Colonic mucosa (tissue), 4 donors: ENCODE measurements around the gene AMELY. TPM values are rescaled to one million over a fixed set of nuclear protein-coding genes. Genes with fewer than 3 reads are reported as not detected.
"Not testable (repeated sequence)": the region's sequence is repeated elsewhere in the genome, so short reads cannot be mapped to it uniquely, and the experiment has no call there.

Source experiments
- DNase-seq: peaks from one replicate; pipeline ENCODE4 v3.0.0-alpha.2; 2020
- H3K27ac ChIP-seq: fragments of 200-600 bp; one replicate; pipeline ENCODE4 v1.8.0; 2021
- H3K27me3 ChIP-seq: fragments of 200-600 bp; one replicate; pipeline ENCODE4 v1.8.0; 2021
- H3K36me3 ChIP-seq: fragments of 200-600 bp; one replicate; pipeline ENCODE4 v1.8.0; 2021
- H3K4me1 ChIP-seq: fragments of 200-600 bp; one replicate; pipeline ENCODE4 v1.8.0; 2021; ENCODE audit warnings: mild to moderate bottlenecking
- H3K4me3 ChIP-seq: fragments of 200-600 bp; one replicate; pipeline ENCODE4 v1.8.0; 2021
- H3K9ac ChIP-seq, 2 donors: one replicate each; pipeline ENCODE4 v1.7.0; 2013; ENCODE audit warnings: control low read depth in 2 of 2, low read depth in 2 of 2, low read length in 2 of 2
- H3K9me3 ChIP-seq: fragments of 200-600 bp; one replicate; pipeline ENCODE4 v1.8.0; 2021
- intact Hi-C: fragments of 100-400 bp; cut with DNase I; formaldehyde crosslinking; loops from one replicate; pipeline ENCODE4 v1.14.1; 2022
- total RNA-seq, 2 donors: library from RNA; stranded (reverse); fragmentation: NEBNext Ultra II Directional in 1 of 2; extraction: Animal tissue kit (Norgen Biotek cat#: 25700) in 1 of 2; gene quantifications; one replicate each; pipeline ENCODE4 v1.2.1, GENCODE V29; 2021
- TF ChIP-seq, protein P1 (sequence below): fragments of 200-600 bp; IDR thresholded peaks from one replicate; pipeline ENCODE4 v1.8.0; 2022; ENCODE audit warnings: antibody characterized with exemption, mild to moderate bottlenecking
- donor health status: healthy.
- donor health status: DM: no; HTN: no; CAD: no.
- donor health status: DM: no; HTN: no; CAD: no.

The AMELY gene
- total RNA-seq, 2 donors from 2014 or later: not detected

DNA sequence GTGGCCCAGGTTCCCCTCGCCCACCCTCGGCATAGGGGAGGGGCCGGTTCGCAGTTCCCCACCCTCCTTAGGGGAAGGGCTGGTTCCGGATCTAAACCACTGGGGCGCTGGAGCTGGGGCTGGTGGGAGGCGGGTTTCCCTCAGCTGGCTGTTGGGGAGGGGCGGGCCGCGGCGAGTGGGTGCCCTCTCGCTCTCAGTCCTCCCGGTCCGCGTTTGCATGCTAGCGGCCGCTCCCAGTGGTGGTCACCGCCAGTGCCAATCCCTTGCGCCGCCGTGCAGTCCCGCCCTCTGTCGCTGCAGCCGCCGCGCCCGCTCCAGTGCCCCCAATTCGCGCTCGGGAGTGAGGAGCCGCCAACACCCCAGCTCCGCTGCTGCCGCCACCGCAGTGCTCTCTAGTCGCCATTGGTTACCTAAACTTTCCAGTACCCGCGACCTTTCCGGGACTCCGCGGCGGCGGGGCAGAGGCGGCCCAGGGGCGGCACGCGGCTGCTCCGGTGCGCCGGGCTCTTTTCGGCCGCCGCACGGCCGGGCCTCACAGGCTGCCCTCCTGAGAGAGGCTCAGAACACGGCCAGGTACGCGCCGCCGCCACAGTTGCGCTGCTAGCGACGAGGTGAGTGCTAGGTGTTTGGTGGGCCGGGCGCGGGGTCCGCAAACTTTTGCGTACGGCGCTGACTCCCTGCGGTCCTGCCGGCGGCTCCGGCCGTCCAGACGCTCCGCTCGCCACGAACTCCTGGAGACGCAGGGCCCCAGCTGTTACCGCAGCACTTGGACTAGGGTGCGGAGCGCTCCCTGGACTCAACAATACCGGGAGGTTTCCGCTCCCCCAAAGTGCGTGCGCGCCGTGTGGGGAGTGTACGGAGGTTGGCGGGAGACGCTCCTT, 940 bp downstream of the AMELY start, which contains the start of gene TBL1Y:
Gene TBL1Y (plus strand): TSS at position 326 of the 881 bp plus-strand sequence. CDS start 114,388 bp downstream, outside the sequence.
- Histone ChIP-seq H3K27me3 (no peaks in the 10 kb centered on the region), H3K9ac (no peak within 1 kb of the TSS), H3K4me3 (no peak within 1 kb of the TSS), H3K4me1 (no peaks in the 10 kb centered on the region), H3K9me3 (no peaks in the 10 kb centered on the region), H3K27ac (no peak within 1 kb of the TSS), H3K36me3 (no peaks in the 10 kb centered on the region)
- TF ChIP-seq, protein P1, sequence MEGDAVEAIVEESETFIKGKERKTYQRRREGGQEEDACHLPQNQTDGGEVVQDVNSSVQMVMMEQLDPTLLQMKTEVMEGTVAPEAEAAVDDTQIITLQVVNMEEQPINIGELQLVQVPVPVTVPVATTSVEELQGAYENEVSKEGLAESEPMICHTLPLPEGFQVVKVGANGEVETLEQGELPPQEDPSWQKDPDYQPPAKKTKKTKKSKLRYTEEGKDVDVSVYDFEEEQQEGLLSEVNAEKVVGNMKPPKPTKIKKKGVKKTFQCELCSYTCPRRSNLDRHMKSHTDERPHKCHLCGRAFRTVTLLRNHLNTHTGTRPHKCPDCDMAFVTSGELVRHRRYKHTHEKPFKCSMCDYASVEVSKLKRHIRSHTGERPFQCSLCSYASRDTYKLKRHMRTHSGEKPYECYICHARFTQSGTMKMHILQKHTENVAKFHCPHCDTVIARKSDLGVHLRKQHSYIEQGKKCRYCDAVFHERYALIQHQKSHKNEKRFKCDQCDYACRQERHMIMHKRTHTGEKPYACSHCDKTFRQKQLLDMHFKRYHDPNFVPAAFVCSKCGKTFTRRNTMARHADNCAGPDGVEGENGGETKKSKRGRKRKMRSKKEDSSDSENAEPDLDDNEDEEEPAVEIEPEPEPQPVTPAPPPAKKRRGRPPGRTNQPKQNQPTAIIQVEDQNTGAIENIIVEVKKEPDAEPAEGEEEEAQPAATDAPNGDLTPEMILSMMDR: no peak
- no peak for DNase-seq
- intact Hi-C loops: no loop called here

DNA sequence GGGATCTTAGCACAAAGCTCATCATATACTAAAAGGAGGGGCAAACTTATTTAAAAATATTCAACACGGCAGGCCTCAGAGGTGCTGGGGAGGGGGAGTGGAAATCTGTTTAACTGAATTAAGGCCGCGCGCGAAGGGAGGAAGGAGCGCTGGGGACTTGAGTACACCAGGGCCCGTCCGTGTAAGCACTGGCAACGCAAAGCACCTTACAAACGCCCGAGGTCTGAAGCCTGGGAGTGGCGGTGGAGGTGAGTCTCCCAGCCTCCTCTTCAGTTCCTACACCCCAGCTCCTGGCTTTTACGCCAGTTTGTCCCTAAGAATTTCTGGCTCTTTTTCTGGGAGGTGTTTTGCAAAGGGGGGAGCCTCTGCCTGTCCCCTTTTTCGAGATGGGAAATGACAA, 1.7 kb downstream of the AMELY start:
- intact Hi-C loops: no loop called here
- H3K27ac ChIP-seq: no peak overlapping the region
- no peak for DNase-seq

DNA sequence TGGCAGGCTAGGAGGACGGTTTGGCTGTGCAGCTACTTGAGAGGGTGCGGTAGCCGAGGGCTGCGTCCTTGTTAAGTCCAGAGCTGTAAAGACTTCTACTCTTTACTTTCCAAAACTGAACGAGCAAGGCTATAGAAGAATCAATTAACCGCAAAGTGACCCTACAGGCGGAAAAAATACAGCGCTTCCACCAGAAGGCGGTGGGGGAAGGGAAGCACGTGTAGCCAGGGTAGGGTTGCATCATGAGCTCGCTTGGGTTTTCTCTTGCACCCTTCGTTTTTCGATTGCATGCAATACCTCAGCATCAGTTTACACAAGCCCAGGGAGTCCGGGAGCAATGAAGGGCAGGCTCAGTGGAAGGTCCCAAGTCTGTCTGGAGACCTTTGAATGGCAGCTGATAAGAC, 2.4 kb downstream of the AMELY start:
- Histone ChIP-seq H3K36me3 (no peaks in the 10 kb centered on the region), H3K4me3 (no peak overlapping the region), H3K27me3 (no peaks in the 10 kb centered on the region), H3K9ac (no peak overlapping the region), H3K27ac (no peak overlapping the region), H3K4me1 (no peaks in the 10 kb centered on the region), H3K9me3 (no peaks in the 10 kb centered on the region)
- TF ChIP-seq, protein P1: no peak
- no peak for DNase-seq
- intact Hi-C loops: no loop called here

More for the DNA sequence above, 1.7 kb downstream of the AMELY start:
- TF ChIP-seq, protein P1: no peak
- Histone ChIP-seq H3K4me1 (no peaks in the 10 kb centered on the region), H3K9me3 (no peaks in the 10 kb centered on the region), H3K36me3 (no peaks in the 10 kb centered on the region), H3K4me3 (no peak overlapping the region), H3K9ac (no peak overlapping the region), H3K27me3 (no peaks in the 10 kb centered on the region)

DNA sequence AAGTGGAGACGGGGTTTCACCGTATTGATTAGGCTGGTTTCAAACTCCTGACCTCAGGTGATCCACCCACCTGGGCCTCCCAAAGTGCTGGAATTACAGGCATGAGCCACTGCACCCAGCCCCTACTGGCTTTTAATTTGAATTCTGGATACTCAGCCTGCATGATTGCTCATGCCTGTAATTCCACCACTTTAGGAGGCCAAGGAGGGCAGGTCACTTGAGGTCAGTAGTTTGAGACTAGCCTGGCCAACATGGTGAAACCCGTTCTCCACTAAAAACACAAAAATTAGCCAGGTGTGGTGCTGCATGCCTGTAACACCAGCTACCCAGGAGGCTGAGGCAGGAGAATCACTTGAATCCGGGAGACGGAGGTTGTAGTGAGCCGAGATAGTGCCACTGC, 3.5 kb downstream of the AMELY start:
- H3K36me3 ChIP-seq, H3K27me3 ChIP-seq, H3K9me3 ChIP-seq, H3K4me1 ChIP-seq, H3K9ac ChIP-seq, H3K27ac ChIP-seq, intact Hi-C loops, H3K4me3 ChIP-seq, DNase-seq: not testable (repeated sequence)

DNA sequence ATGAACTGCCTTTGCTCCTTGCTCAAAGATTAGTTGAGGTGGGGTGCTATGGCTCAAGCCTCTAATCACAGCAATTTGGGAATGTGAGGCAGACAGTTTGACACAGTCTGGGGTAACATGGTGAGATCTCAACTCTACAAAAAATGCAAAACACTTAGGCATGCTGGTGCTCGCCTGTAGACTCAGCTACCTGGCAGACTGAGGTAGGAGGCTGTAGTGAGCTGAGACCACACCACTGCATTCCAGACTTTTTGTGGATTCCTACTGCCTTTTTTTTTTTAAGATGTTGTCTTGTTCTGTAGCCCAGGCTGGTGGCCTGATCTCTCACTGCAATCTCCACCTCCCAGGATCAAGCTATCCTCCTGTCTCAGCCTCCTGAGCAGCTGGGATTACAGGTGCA, 4.0 kb downstream of the AMELY start:
- no peaks in the 10 kb centered on the region for H3K27me3 ChIP-seq
- no peaks in the 10 kb centered on the region for H3K36me3 ChIP-seq
- TF ChIP-seq, protein P1: no peak
- no peak overlapping the region for H3K4me3 ChIP-seq
- no peak for DNase-seq
- H3K4me1 ChIP-seq: no peaks in the 10 kb centered on the region
- H3K9ac ChIP-seq: no peak overlapping the region
- intact Hi-C loops: no loop called here
- H3K9me3 ChIP-seq: no peaks in the 10 kb centered on the region
- H3K27ac ChIP-seq: no peak overlapping the region

DNA sequence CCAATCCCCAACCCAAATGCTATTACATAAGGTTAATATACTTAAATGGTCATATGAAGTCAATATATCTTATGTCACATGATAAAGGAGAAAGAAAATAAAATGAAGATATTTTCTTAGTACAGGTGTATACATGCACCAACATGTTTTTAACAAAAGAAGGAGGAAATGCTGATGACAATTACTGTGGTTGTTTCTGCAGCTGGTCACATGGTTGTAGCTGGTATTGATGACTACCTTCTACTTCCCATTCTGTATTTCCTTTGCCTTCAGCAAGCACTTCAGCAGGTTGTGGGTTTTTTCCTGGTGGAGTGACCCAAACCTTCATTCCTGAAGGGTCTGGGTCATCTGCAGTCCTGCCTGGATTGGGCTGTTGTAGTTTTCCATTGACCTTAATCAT, 9.4 kb downstream of the AMELY start:
- H3K36me3 ChIP-seq, H3K4me3 ChIP-seq, DNase-seq, H3K9ac ChIP-seq, H3K4me1 ChIP-seq, H3K27ac ChIP-seq, H3K27me3 ChIP-seq, H3K9me3 ChIP-seq, intact Hi-C loops: not testable (repeated sequence)
